NCI-H2081 (cell line): Measurements from ENCODE around the gene BIN2.

Experiments used
- DNase-seq, 2 experiments: peaks; one replicate each; lab custom pipeline; 2025; lab: John Stamatoyannopoulos, UW

The BIN2 gene

DNA sequence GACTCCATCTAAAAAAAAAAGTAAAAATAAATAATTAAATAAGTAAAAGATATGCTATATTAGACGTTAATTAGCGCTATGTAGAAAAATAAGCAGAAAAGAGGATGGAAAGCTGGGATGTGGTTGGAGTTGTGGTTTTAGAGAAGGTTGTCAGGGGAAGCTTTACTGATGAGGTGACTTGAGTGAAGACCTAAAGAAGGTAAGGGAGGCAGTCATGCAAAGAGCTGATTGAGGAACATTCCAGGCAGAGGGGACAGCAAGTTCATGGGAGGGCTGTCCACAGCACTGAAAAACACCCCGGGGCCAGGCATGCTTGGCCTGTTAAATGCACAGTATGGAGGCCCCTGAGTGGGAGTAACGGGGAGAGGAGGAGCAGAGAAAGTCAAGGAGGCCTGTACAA lies 69.4 kb downstream of the BIN2 start:
- DNase-seq = no peak

DNA sequence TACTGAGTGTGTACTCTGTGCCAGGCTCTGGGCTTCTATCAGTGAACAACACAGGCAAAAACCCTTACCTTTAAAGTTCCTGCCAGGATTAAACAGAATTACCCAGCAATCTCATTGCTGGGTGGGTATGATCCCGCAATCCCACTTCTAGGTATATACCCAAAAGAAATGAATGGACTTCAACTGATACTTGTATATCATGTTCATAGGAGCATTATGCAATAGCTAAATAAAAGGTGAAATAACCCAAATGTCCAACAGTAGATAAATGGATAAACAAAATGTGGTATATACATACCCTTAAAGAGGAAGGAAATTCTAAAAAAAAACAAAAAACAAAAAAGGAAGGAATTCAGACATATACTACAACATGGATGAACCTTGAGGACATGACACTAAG lies 70.7 kb downstream of the BIN2 start:
- no peak for DNase-seq

DNA sequence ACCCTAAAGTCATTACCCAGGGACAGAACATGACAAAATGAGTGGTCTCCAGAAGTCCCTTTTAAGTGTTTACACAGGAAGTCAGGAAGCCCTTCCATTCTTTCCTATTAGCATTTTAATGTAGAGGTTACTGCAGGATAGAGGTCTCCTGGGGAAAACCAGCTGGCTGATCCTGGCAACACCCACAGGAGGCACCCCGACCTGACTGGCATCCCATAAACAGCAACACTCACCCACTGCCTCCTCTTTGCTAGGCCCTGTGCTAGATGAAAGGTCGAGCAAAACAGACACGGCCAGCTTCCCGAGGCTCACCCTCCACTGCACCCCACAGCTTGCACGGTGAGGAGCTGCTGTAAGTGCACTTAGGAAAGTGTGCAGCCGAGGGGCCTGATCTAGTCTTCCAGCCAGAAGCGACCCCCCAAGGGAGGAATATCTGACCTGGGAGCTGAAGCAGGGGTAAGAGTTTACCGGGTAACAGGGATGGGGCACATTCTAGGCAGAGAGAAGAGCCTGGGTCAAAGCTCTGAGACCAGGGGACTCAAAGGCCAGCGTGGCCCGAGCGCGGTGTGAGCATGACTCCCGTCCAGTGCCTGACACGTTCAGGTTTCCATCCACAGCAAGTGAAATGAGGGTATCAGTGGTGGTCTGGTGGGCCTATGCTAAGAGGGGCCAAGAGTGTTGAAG lies 76.3 kb downstream of the BIN2 start:
- peak in 1 of 2 experiments; percentile 57 for DNase-seq

DNA sequence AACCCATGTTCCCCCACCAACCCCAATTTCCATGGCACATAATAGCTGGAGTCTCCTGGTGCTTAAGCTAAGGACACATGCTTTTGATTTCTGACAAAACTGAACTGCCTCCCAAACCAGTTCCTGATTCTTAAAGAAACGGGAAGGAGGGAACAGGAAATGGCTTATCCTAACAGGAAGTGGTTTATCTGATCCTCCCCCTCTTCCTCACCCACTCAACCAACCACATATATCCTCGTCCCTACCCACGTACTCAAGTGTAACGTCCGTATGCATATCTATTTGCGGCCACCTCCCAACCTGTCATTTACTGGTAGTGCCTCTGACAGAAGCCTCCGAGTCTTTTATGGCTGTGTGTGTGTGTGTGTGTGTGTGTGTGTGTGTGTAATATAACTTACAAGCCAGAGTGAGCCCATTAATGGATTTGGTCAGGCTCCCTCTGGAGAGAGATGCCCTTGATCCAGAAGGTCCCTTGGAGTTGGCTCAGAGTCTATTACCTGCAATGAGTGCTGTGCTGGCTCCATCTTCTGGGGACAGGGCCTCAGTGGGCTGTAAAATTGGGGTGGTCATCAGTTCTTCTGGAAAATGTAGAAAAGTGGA lies 77.6 kb downstream of the BIN2 start:
- no peak for DNase-seq

DNA sequence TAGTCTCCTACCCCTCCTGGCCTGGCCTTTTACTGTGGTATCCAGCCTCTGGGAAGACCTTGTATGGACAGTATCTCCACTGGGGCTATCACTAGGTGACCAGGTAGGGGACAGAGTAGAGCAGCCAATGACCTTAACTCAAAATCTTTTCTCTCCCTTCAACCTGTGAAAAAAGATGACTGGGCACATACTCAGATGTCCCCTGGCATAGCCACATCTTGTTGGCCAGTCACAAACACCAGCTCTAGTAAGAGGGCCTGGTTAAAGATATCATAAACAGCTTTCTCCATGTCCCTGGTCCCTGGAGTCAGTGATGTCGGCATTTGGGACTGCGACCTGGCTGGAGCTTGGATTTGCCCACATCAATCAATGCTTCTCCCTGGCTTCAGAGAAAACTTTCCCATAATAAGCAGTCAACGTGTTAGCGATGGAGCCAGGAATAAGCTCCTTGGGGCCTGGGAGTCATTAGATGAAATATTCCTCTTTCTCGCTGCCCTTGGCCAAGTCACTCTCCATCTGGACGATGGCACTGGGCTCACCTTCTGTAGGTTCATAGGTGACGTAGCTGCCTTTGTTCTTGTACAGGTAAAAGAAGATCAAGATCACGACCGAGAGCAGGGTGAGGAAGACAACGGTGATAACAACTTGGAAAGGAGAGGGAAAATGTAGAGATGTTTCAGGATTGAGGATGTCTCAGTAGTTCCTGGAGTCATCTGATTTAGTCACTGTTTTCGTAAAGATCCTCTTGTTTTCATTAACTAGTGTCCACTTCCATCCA lies 78.3 kb downstream of the BIN2 start:
- no peak for DNase-seq

DNA sequence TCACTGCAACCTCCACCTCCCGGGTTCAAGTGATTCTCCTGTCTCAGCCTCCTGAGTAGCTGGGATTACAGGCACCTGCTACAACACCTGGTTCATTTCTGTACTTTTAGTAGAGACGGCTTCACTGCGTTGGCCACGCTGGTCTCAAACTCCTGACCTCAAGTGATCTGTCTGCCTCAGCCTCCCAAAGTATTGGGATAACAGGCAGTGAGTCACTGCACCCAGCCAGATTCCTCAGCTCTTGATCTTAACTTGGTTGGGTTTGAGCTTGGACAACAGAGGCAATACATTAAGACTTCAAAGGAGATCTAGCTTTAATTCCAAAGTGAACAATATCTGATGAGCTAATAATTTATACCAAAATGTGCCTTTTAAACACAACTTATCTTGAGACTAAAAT lies 79.7 kb downstream of the BIN2 start:
- no peak for DNase-seq

DNA sequence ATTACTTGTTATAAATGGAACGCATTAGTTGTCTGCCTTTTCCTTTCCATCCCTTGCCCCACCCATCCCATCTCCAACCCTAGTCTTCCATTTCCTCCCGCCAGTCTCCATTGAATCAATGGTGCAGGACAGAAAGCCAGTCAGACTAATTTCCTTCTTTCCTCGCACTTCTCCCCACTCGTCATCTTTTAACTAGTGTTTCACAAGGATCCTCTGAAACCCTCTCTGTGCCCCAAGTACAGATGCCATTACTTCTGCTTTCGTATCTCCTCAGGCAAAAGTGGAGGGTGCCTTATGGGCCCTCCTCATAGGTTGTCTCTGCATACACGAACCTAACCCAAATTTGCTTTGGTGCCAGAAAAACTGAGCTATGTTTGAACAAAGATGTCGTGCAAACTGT lies 81.1 kb downstream of the BIN2 start:
- DNase-seq = no peak

DNA sequence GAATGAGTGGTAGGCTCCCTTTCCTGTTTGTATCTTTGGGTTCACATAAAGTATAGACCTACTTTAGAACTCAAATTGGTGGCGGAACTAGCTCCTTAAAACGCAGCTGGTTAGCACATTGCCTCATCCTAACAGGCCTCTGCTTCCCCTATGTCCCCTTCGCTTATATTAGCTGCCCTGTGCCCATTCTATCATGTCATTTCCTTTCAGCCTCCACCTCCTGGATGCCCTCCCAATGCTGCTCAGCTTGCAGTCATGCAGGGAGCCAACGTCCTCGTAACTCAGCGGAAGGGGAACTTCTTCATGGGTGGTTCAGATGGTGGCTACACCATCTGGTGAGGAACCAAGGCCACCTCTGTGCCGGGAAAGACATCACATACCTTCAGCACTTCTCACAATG lies 81.9 kb downstream of the BIN2 start:
- DNase-seq = no peak

DNA sequence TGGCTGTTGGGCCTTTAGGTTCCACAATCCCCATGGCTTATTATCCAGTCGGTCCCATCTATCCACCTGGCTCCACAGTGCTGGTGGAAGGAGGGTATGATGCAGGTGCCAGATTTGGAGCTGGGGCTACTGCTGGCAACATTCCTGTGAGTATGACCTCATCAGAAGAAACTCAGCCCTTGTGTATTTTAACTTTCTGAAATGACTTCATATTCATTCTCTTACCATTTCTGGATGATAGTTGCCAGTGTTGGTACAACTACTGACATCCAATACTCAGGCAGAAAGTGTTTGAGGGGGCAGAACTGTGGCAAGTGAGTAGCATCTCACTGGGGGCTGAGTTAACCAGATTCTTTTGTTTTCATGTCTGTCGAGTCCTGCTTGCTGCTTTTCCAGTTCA lies 83.0 kb downstream of the BIN2 start:
- no peak for DNase-seq

DNA sequence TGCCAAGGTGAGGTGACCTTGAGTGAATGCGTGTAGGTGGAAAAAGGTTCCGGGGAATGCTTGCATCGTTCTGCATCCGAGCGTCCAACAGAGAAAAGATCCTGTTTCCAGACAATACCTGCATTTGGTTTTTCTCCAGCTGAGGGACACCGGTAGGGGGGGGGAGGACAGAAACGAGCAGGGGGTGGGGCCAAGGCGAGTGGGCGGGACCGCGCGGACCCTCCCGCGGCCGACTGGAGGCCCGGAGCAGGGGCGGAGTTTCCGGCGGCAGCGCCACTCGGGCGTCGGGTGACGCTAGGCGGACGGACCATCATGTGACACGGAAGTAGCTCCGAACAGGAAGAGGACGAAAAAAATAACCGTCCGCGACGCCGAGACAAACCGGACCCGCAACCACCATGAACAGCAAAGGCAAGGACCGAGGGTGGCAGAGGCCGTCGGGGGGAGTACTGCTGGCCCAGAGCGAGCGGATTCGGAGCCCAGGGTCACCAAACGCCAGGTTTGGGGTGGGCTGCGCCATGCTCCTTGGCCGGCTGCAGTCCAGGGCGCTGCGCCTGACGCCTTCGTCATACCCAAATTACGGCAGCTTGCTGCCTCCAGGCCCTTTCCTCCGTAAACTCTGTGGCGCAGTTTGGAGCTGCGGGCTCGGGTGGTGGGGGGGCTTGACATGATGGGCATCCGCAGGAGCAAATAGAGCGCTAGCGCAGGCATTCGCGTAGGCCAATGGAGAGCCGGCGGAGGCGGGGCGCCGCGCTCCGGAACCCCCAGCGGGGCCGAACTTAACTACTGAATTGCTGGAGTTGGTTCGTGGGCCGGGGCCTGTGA lies 85.3 kb downstream of the BIN2 start, which contains the start of gene DAZAP2:
Gene DAZAP2, plus strand, starts transcription at position 317 of the 825 bp plus-strand sequence. Its CDS starts 82 bp downstream, at position 399.
- DNase-seq = peak; percentile 96 to 97

DNA sequence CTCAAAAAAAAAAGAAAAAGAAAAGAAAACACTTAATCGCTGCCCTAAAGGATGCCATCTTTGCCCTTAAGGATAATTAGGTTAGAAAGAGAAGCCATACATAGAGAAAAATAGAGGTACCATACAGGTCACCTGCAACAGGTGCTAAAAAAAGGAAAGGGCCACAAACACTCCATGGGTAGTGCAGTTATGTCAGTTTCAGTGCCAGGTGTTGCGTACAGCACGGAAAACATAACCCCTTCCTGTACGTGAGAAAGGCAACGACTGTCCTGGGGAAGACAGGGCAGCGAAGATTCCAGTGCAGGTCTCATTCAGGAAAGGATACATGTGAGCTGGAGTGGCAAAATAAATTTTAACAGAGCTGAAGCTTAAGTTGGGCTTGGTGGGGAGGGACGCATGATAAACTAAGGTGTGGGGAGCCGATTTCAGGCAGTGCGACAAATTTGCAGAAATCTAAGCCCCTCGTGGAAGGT lies 85.9 kb downstream of the BIN2 start:
- peak in 1 of 2 experiments; percentile 37 for DNase-seq

DNA sequence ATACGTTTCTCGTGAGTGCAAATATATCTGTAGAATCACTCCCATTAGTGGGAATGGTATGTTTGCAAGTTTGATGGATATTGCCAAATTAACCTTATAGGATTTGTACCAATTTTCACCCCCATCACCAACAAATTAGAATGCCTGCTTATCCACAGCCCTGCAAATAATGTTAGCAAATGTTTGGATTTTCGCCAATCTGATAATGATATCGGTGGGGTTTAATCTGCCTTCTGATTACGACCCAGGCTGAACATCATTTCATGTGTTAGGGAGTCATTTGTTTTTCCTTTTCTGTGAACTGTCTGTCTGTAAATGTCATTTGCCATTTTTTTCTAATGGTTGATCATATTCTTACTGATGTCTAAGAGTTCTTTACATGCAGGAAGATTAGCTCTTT lies 89.4 kb downstream of the BIN2 start:
- DNase-seq = no peak

DNA sequence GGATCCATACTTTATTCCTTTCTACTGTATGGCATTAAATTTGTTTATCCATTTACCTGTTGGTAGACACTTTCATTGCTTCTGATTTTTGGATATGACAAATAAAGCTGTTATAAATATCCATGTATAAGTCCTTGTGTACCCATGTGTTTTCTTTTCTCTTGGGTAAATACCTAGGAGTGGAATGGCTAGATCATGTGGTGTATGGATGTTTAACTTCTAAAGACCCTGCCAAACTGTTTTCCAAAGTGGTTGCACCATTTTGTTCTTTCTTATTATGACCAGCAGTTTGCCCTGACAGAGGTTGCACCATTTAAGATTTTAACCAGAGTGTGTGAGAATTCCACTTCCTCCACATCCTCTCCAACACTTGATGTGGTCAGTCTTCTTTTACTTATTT lies 91.3 kb downstream of the BIN2 start:
- no peak for DNase-seq
